Pons (tissue), 1 donor: Measurements from ENCODE around the gene FAM83D.

Experiments
- DNase-seq: peaks from one replicate; pipeline ENCODE4 v3.0.0-alpha.2; 2016; ENCODE audit warnings: low spot score

The FAM83D gene, protein sequence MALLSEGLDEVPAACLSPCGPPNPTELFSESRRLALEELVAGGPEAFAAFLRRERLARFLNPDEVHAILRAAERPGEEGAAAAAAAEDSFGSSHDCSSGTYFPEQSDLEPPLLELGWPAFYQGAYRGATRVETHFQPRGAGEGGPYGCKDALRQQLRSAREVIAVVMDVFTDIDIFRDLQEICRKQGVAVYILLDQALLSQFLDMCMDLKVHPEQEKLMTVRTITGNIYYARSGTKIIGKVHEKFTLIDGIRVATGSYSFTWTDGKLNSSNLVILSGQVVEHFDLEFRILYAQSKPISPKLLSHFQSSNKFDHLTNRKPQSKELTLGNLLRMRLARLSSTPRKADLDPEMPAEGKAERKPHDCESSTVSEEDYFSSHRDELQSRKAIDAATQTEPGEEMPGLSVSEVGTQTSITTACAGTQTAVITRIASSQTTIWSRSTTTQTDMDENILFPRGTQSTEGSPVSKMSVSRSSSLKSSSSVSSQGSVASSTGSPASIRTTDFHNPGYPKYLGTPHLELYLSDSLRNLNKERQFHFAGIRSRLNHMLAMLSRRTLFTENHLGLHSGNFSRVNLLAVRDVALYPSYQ

DNA sequence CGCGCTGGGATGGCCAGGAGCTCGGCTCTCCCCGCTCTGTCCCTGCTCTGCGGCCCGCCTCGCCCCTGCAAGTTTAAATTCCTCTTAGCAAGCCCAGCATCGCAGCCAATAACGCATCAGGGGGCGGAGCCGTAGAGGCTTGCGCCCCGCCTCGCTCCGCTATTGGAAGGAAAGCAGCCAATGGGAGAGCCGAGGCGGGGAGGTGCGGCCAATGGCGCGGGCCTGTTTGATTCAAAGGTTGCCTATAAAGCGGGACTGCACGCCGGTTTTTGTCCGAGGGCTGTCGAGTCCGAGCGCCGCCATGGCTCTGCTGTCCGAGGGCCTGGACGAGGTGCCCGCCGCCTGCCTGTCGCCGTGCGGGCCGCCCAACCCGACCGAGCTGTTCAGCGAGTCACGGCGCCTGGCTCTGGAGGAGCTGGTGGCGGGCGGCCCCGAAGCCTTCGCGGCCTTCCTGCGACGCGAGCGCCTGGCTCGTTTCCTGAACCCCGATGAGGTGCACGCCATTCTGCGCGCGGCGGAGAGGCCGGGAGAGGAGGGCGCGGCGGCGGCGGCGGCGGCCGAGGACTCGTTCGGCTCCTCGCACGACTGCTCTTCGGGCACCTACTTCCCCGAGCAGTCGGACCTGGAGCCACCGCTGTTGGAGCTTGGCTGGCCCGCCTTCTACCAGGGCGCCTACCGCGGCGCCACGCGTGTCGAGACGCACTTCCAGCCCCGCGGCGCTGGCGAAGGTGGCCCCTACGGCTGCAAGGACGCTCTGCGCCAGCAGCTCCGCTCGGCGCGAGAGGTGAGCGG lies at the start of gene FAM83D:
FAM83D (plus strand) TSS at position 276 of the 792 bp plus-strand sequence; CDS start at position 302, 26 bp downstream.
- DNase-seq: peak; percentile 98

DNA sequence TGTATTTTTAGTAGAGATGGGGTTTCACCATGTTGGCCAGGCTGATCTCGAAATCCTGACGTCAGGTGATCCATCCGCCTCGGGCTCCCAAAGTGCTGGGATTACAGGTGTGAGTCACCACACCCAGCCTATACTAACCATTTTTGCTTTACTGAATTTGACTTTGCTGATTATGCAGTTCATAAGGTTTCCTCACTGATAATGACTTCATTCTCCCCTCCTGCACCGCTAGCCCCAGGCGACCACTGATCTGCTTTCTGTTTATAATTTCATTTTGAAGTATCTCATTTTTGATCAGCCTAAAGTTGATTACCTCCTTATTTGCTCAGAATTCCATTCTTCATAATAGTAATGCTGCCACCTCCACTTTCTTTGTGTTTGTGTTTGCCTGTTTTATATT lies 48.7 kb upstream of the FAM83D start:
- DNase-seq: no peak

DNA sequence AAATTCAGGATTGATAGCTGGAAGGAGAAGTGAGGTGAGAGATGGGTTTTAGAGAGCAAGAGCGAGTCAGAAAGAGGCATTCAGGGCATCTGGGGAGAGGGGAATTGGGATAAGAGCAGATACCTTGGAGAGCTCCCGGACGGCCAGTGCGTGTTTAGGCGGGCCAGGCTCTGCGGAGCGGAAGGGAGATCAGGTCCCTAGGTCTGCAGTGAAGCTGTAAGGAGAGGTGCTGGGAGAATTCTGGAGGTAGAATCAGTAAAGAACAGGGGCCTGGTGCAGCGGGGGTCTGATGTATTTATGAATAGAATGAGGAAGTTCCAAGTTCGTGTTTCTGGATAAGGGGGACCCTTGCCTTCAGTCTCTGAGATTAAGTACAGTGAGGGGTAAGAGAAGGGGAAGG lies 47.4 kb upstream of the FAM83D start:
- DNase-seq: no peak

DNA sequence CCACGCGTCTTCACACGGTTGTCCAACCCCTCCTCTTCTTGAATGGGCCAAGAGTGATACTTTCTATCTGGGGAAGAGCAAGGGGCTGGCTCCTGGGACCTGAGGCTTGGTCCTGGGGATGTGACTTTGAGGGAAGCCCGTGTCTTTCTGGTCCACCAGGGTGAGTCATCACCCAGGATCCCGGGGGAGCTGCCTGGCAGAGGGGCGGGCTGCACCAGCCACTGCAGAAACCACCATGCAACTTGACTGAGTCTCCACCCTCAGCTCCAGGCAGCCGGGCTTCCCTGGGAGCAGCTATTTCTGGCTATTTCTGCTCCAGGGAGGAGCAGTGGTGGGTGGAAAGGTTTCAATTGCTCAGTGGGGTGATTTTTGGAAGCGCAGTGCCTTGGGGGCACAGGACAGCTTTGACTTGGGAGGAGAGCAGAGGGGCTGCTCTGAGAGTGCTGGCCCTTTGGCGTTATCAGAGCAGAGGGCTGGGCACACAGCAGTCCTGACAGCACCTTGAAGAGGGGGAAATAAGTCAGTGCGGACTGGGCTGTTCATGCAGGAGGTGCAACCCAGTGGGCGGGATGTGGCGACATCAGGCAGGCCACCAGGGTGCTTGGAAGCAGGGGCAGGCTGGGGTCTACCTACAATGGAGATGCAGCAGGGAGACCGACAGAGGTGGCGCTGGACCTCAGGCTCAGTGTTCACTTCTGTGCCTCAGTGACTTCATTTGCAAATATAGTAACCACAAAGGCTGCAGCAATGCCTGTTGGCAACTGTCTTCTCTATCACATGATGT lies 45.1 kb upstream of the FAM83D start:
- no peak for DNase-seq

DNA sequence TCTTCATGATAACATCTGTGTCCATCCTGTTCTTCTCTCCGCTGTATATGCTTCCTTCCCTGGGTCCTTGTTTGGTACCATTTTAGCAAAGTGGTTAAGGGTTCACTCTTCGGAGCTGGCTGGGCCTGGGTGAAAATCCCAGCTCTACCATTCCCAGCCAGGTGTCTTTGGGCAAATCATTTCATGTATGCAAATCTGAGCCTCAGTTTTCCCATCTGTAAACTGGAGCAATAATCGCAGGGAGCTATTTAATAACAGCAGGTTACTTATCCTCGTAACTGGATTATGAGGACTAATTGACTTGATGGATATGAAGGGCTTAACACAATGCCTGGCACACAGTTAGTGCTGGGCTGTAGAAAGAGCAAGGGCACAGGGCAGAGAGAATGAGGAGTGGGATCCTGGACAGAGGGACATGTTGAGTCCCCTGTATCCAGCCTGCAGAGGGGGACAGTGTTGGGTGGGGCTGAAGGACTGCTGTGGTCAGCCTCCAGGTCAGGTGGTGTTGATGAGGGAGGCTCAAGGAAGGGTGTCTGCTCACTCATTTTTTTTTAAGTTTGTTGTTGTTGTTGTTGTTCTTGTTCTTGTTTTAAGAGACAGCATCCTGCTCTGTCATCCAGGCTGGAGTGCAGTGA lies 44.3 kb upstream of the FAM83D start:
- DNase-seq: no peak

DNA sequence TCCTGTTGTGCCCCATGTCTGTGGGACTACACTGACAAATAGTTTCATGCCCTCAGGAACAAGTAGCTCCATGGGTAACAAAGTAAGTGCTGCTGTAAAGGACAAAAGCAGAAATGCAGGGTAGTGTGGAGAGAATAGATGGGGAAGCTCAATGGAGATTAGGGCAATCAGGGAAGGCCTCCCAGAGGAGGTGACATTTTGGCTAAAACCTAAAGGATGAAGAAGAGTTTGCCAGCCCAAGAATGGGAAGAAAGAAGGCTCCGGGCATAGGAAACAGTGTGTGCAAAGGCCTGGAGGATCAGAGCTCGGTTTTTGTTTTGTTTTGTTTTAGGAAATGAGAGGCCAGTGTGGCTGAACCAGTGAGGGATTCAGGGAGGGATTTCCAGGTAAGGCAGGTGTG lies 43.6 kb upstream of the FAM83D start:
- no peak for DNase-seq

DNA sequence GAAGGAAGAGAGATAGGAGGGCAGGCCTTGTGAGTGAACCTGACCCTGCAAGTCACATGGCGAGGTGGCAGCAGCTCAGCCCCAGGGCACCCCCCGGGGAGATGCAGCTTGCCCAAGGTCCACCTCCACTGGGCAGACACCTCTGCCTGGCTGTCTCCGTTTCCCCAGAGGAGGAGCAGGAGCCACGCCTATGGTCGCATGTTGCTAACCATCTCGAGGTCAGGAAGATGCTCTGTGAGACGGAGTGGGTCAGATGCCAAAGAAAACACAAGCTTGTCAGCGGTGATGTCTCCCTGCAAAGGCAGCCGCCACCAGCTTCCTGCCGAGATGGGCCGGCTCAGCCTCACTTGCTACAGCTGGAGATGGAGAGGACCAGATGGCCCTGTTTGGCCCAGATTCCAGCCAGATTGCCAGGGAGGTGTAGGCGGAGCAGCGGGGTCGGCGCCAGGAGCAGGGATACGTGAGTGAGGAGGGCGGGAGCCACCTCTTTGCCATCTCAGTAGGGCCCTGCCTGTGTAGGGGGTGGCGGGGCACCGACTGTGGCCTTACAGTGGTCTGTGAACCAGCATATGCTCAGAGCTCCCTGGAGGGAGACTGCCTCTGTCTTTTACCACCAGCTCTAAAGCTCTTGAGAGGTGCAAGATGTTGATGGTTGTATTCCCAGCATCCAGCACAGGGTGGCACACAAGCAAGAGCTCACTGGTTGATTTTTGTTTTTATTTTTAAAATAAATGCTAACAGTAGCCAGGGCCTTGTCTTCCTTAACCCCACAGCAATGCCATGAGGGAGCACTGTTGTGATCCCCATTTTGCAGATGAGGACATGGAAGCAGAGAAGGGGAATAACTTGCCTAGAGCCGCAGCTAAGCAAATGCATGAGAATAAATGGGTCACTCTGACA lies 42.9 kb upstream of the FAM83D start:
- peak; percentile 70 for DNase-seq

DNA sequence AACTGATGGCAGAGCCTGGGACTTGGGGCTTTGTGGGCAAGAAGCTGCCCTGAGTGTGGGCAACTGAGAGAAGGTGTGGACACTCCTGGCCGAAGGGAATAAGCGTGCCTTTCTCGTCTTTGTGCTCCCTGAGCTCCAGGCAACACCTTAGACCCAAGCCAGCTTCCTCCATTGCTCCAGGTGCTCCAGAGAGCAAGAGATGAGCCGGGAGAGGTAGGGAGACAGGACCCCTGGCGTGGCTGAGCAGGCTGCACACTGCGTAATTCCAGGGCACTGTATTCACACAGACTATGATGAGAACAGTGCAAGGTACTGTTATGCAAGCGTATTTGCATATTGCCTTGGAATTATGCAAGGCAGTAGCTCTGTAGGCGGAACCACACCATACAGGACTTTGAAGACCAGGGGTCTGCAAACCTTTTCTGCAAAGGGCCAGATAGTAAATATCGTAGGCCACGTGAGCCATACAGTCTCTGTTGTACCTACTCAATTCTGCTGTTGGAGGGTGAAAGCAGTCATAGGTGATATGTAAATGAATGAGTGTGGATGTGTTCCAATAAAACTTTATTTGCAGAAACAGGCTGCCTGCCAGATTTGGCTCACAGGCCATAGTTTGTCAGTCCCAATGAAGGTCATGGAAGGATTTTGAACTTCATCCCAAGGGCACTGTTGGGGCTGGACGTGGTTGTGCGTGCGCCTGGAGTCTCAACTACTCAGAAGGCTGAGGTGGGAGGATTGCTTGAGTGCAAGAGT lies 42.1 kb upstream of the FAM83D start:
- no peak for DNase-seq

DNA sequence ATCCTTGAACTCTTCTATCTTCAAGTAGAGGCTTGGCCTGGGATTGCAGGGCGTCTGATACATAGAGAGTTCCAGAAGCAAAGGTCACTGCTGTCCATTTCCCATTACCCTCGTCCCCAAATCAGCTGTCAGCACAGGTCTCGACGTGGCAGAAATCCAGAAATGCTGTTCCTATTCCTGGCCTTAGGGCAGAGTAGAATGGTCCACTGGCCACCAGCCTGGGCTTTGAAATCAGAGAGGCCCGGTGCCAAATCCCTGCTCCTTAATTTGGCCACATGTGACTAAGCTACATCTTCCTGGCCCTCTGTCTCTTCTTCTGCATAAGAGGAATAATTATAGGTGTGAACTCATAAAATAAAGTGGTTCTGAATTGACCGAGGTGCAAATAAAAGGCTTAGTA lies 40.9 kb upstream of the FAM83D start:
- DNase-seq: no peak

DNA sequence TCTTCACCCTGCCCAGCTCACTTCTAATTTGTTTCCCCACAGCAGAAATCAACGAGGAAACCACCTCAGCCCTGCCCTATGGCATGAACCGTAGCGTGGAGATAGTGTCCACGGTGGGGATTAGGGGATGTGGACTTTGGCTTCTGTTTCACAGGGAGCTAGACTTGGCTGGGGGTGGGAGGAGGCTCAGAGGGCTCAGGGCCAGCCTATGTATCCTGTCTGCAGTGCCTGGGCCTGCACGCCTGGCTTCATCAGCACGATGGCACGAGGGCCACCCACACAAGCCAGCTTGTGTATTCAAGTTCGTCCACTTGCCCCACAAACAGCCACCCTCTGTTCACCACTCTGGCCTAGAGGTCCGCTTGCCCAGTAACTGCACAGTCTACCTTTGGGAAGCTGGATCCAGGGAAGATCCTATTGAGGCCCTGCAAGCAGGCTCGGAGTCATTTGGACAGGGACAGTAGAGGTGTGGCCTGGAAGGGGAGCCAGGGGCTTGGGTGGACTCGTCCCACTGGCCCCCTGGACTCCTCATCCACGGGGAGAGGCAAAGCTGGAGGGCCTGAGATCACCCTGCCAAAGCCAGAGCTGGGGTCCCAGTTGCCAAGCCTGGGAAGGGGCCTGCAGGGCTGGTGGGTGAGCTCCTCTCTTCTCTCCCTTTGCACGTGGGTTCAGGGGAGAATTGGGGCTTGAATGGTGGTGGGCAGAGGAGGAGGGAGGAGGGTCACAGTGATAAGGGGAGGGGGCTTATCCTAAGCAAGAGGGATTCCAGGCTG lies 38.0 kb upstream of the FAM83D start:
- peak; percentile 90 for DNase-seq

DNA sequence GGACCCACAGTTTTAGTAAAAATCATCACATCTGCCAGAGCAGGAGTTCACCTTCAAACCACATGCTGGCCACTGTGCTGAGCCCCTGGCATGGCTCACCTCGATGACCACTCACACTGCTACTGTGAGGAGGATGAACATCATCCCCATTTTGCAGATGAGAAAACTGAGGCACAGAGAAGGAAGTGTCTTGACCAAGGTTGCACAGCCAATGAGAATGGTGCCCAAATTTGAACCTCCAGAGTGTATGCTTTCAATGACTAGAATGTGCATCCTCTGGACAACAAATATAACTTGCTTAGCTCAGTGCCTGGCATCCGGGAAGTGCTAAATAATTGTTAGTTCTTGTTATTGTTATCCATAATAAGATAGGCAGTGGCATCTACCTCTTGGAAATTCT lies 37.2 kb upstream of the FAM83D start:
- DNase-seq: no peak

DNA sequence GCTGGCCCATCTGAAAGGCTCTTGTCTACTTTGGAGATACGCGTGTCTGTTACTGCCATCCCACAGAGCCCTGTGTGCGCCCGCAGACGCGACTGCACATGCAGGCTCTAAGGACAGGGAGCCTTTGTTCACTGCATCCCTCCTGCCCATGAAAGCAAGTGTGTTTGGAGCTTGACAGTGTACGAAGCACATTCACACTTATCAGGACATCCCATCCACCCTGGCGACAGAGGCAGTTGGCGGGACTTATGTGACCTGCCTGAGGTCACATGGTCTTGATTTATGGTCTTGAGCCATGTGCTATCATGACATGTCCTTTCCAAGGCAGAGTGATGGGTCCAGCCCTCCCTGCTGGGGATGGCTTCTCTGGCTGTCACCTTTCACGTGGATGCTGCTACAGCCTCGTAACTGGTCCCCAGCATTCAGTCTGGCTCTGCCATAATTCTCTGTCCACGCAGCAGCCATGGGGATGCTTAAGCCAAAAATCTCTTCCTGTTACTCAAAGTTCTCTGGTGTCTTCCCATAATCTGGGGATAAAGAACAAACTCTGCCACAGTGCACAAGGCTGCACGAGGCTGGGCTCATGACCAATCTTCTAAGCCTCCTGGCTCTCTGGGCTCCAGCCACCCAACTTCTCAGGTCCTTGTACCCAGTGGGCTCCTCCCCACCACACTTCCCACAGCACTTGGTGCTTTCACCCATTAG lies 36.3 kb upstream of the FAM83D start:
- peak; percentile 99 for DNase-seq

DNA sequence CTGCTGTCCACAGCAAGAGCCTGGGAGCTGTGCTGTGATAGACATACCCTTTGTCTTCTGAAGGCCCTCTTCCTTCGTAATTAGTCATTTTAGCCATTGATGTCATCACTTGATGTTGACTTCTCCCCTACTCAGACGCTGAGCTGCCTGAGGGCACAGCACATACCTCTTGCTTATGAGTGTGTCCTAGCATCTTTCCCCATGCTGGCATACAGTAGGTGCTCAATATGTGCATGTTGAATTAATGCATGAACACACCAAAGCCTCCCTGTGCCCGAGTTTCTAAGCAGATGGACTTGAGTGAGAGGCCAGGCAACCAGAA lies 35.8 kb upstream of the FAM83D start:
- DNase-seq: no peak

DNA sequence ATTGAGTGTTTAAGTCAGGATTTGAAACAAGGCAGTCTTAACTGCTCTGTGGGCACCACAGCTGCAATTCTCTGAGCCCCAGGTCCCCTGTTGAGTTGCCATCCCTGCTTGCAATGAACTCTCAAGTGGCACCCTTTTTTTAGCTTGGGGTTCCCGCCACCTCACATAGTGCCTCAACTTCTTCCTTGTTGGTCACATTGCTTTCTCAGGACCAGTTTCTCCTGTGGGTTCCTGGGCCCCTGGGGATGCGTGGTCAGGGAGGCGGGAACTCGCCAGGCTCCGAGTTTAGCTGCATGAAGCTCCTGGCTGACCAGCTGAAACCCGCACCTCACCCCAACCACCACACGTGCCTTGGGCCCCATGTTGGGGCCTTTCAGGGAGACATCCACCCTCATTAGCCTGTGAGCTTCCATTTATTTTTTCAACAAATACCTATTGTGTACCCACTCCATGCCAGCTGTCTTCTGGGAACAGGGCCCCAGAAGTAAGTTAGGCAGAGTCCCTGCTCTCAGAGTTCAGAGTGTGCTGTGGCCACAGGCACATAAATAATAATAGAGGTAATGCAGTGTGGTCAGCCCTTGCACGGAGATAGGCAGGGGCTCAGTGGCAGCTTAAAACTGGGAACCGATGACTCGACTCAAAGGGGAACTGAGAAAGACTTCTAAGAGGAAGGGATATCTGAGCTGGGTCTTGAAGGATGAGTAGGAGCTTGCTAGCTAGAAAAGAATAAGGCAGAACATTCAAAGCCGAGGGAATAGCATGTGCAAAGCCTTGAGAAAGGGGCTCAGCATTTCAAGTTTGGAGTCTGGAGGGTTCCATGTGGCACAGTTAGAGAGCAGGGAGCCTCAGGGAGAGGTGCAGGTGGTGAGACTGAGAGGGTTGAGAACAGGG lies 33.9 kb upstream of the FAM83D start:
- no peak for DNase-seq

DNA sequence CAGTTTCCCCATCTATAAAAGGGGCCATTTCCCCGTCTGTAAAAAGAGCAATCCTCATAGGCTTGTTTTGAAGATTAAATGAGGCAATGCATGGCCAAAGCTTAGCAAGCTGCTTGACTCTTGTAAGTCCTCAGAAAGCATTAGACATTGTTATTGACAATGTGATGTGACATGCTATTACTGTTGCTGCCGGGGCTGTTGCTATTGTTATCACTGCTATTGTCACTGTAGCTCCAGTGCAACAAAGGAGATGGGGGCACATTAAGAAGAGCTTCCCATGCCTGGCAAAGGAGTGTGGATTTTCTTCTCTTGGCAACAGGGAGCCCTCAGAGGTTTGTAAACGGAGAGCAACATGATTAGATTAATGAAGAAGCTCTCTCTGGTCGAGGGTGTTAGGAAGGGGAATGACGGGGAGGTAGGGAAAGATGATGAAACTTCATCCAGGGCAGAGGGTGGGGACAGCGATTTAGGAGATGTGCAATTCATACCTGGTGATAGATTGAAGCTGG lies 33.1 kb upstream of the FAM83D start:
- DNase-seq: peak; percentile 47

DNA sequence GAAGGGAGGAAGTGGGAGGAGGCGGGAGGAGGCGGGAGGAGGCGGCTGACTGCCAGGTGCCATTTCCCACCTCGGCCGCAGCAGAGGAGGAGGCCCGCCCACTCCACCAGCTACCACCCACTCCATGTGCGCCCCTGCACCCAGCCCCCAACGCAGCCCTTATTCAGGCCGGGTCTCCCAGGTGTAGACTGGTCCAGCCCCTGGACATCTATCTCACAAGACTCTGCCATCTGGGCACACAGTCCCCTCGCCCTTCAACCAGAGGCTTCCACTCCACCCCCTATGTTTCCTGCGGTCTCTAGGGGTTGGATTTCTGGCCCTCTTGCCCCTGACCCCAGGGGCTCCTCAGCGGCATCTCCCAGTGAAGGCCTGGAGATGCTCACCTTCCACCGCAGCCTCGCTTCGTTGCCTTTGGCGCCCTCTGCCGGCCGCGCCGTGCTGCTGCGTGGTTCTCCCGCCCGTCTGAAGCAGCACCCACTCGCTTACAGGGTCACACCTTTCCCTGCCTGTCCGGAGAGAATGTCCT lies 32.6 kb upstream of the FAM83D start:
- DNase-seq: peak; percentile 66
